Renal cortex interstitium (tissue), 11 donors: ENCODE measurements around the gene C4orf50. TPM values are rescaled to one million over a fixed set of nuclear protein-coding genes. Genes with fewer than 3 reads are reported as not detected.
"Not testable (repeated sequence)": the region's sequence is repeated elsewhere in the genome, so short reads cannot be mapped to it uniquely, and the experiment has no call there.

Experiments used
- DNase-seq, 11 donors: peaks; one replicate each; pipeline ENCODE4 v3.0.0-alpha.2; 2013; ENCODE audit warnings: low read depth in 9 of 11, low spot score in 4 of 11; ENCODE audit errors: extremely low read depth in 1 of 11
- polyA plus RNA-seq, 3 donors: library from polyadenylated mRNA; unstranded; fragments of 120-200 nt; gene quantifications; one replicate each; pipeline ENCODE4 v1.2.1, GENCODE V29; 2013; ENCODE audit not compliant: insufficient read length in 3 of 3

C4orf50 gene
- polyA plus RNA-seq, 3 donors: 0.03 TPM; not detected in 2

- no peak for DNase-seq
These were observed 160.0 kb downstream of the C4orf50 start for GRCh38 chr4:5858020-5858769.

DNA sequence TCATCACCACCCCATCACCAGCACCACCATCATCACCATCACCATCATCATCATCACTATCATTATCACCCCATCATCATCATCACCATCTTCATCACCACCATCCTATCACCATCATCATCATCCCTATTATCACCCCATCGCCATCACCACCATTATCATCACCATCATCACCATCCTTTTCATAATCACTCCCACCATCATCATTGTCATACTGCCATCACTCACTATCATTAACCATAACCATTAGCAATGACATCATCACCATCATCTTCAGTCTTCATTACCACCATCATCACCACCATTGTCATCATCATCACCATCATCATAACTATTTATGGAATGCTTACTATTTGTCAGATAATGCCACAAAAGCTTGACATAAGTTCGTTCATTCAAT, 161.0 kb downstream of the C4orf50 start:
- DNase-seq: no peak

GRCh38 chr4:5856362-5856761, 161.9 kb downstream of the C4orf50 start:
- not testable (repeated sequence) for DNase-seq

GRCh38 chr4:5854929-5855328, 163.3 kb downstream of the C4orf50 start:
- DNase-seq: no peak

GRCh38 chr4:5852523-5853202, 165.6 kb downstream of the C4orf50 start:
- DNase-seq: no peak

GRCh38 chr4:5851637-5852301, 166.5 kb downstream of the C4orf50 start:
- DNase-seq: no peak

Other genes with a start within 250 kb of the C4orf50 start
- gene CRMP1, start 125.3 kb downstream of the C4orf50 start, polyA plus RNA-seq: 10 to 100 TPM; 51.0 to 59.1 (median 52.3) TPM
- gene JAKMIP1, start 182.1 kb upstream of the C4orf50 start, polyA plus RNA-seq: under 1 TPM in 2 of 3 donors, not detected in 1; 0.09 to 0.14 TPM